Hindlimb muscle (tissue), 1 donor: ENCODE results near the gene STXBP5. TPM values are rescaled to one million over a fixed set of nuclear protein-coding genes. Genes with fewer than 3 reads are reported as not detected.

Experiments
- DNase-seq: peaks from one replicate; pipeline ENCODE4 v3.0.0-alpha.2; 2013
- polyA plus RNA-seq: library from polyadenylated mRNA; unstranded; fragments of 120-200 nt; gene quantifications from one replicate; pipeline ENCODE4 v1.2.1, GENCODE V29; 2013; ENCODE audit not compliant: insufficient read length

Gene STXBP5
- 10.7 TPM for polyA plus RNA-seq

DNA sequence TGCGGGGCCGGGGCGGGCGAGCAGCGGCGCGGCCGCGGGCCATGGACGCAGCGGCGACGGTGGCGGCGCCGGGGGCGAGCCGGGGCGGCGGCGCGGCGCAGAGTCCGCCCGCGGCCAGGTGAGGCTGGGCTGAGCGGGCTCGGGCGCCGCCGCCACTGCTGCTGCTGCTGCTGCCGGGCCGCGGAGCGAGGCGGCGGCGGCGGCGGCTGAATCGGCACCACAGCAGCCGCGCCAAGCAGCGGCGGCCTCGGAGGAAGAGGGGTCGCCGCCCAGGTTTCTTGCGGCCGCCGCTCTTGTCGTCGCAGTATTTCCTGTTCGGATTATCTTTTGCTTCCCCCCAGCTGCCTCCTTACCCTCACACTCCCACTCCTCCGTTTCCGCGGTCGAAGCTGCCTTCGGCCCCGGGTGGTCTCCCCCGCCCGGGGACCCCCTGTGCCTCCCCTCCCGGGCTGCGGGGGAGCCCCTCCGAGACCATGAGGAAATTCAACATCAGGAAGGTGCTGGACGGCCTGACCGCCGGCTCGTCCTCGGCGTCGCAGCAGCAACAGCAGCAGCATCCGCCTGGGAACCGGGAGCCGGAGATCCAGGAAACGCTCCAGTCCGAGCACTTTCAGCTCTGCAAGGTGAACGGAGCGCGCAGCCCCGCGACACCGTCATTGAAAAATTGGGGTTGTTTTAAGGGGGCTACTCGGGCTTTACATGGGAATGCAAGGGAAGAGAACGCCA, at the start of gene STXBP5:
Gene STXBP5, plus strand, starts transcription at position 358 of the 726 bp plus-strand sequence. Its CDS starts 116 bp downstream, at position 474.
- peak; percentile 55 for DNase-seq

DNA sequence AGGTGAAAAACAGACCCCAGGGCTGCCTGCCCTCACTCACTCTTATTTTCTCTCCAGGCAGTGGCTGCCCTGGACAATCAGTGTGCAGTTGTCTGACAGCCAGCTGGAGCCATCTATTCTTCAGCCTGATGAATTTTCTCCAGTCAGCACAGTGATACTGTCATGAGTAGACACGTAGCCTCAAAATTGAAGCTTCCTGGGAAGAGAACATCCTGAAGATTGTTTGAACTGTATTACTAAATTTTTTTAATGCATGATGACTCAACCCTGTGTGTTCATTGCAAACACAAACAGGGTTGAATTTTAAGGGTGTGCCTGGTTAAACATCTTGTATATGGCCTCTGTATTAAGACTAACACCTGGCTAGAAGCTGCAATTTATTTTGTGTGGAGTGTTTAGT, 49.8 kb upstream of the STXBP5 start:
- DNase-seq: no peak

DNA sequence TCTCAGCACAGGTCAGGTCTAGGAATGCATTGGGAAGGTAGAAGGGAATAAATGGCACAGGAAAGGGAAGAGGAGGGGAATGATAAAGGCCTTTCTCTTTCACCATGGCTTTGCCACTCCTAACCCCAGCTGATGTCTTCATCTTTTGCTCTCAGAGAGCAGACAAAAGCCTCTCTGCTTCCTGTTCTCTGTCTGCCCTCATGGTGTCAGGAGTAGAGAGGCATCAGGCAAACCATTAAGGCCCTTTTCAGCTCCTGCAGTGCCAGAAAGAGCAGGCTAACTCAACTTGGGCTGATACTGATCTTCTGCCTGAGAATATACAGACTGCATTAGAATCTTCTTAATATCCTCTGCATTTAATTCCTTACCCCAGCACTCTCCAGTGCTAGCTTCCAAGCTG, 48.0 kb upstream of the STXBP5 start:
- DNase-seq: no peak

DNA sequence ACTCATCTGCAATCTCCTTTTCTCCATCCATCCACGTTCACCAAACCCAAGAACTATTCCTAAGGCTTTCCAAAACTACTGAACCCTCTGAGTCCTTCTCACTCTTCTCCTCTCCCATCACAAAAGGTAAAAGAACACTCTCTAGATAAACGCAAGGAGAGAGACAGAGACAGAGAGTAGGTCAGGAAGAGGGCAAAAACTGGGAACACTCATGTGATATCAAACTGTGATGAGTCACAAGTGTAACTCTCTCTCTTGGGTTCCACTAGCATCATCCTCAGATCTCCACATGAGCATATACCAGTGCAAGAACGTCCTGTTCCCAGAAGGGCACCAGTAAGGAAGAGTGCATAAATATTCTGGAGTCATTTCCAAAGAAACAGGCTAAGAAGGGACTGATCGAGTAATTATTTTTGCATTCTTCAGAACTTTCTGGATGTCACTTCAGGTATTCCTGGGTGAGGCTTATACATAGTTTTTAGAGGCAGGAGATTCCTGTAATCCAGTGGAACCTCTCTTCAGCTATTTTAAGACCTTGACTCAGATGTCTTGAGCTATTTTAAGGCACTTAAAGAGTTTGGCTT, 47.3 kb upstream of the STXBP5 start:
- DNase-seq: no peak

DNA sequence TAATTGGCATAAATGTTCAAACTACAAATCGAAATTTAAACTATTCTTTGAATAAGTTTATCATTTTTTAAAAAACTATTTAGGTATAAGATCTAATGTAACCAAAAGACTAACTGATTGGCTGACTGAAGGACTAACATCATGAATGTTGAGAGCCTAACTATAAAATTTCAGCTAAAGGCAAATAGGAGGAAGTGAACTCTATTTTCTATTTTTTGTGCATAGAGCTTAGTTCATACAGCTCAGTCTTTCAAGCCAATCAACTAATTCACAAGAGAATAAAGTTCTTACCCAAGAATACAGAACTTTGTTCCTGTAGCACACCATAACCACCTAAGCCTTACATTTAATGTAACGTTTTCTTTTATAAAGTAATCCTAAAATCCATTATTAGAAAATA, 46.3 kb upstream of the STXBP5 start:
- DNase-seq: no peak

DNA sequence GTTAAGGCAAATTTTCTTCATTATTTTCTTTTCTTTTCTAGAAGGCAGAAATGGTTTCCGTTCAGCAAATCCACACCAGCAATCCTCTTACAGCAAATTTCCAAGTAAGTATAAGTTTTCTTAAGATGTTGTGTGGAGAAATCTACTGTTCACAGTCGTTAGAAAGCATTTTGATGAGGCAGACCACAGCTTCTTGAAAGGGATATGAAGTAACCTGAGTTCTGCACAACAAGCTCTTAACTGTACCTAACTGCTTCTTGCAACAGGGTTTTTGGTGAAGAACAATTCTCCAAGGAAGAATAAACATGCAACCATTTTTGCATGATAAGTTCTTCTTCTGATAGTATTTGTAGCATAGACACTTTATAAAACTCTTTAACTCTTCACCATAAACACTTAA, 45.3 kb upstream of the STXBP5 start:
- DNase-seq: no peak

DNA sequence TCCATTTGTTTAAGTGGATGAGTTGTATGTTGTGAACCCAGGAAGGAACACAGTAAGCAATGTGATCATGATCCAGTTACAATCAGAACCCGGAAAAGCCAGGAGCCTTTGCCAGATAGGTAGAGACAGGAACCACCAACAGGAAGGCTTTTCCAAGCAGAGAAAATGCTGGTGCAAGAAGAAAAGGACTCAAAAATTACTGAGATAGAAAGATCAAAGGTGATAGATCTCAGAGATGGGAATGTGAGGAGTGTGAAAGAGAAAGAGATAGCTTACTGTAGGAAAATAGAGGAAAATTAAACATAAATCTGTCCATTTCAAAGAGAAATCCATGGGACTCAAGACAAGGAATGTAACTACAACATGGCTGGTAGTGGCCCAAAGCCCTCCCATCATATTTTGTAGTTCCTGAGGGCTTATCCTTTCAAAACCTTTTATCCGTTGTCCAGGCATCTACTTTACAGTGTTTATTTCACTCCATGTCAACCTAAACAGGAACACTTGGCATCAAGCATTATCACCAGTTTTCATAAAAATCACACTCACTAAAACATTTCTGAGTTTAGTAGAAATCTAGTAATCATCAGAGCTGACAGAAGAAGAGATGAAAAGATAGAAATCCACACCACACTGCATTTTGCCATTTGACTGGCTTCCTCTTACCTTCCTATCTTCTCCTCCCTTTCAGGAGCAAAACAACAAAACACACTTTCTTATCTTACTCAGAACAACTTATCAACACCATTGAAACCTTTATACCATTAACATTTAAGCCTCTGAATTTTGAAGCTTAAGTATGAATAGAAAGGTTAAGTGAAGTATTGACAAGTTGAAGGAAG, 44.5 kb upstream of the STXBP5 start:
- DNase-seq: no peak

DNA sequence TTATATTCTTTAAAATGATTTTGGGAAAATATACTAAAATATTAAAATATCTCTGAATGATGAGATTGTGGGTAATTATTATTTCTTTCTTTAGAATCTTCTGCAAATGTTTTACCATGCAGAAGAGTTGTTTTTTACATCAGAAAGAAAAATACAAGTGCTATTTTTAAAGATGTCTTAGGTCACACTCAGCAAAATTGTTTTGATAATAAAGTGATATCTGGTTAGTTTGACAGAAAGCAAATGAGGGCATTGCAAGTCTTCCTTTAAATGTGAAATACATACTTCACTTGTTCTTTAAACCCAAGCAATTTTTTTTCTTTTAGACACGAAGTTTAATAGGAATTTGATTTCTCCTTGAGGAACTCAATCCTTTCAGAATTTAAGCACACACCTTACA, 43.6 kb upstream of the STXBP5 start:
- DNase-seq: no peak

DNA sequence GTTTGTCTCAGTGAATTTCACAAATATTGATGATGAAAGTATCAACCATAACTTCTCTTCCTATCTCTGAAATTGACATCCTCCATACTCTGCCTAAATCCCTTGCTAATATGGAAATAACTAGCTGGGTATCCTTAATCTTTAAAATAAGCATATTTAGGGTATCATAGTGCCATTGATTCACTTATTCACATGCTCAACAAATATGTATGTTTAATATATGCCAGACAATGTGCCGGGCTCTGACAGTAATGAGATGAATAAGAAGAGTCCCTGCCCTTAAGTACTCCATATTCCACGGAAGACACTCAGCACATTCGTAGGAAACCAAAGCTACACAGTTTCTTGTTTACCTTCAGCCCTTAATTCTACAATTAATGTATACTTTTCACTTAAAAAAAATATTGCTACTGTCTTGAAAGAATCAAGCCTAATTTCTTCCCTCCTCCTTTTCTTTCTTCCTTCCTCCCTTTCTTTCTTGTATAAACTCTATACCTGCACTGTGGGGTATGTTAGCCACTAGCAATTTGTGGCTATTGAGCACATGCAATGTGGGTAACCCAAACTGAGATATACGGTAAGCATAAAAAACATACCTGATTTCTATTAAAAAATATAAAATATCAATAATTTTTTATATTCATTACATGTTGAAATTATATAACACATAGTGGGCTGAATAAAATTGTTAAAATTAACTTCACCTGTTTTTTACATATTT, 42.8 kb upstream of the STXBP5 start:
- DNase-seq: no peak

DNA sequence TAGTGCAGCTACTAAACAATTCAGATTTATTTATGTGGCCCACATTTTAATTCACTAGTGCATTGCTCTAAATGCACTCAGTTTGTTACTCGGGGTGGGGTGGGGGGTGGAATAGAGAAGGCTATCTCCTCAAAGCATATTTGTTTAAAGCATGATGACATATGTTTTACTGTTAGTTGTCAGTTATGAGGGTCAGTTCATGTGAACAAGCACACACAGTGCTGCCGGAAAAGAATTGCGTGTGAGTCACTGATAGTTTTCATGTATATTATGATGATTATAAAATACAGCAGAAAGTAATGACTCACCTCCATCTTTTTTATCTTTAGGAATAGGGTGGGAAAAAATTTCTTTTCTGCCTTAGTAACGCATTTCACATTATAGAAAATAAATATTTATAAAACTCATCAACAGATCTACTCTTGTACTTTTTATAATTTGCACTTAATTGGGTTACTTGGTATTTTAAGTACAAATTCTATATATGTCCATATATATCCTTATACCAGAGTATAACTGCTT, 42.2 kb upstream of the STXBP5 start:
- no peak for DNase-seq

DNA sequence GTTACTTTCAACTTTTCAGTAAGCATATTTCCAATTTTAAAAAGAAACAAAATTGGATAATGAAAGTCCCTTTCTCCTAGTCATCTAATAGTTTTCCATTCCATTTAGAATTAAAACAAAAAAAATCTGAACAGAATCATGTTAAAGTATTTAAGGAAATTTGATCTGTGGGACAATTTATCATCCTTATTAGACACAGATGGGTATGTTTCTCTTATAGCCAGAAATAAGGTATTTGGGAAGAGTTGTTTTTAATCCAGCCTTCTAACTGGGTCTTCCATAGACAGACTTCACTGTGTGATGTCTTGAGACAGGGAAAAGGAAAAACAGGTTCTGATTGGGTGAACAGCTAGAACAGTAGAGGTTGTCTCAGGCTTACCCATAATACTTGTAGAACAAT, 39.5 kb upstream of the STXBP5 start:
- DNase-seq: no peak

DNA sequence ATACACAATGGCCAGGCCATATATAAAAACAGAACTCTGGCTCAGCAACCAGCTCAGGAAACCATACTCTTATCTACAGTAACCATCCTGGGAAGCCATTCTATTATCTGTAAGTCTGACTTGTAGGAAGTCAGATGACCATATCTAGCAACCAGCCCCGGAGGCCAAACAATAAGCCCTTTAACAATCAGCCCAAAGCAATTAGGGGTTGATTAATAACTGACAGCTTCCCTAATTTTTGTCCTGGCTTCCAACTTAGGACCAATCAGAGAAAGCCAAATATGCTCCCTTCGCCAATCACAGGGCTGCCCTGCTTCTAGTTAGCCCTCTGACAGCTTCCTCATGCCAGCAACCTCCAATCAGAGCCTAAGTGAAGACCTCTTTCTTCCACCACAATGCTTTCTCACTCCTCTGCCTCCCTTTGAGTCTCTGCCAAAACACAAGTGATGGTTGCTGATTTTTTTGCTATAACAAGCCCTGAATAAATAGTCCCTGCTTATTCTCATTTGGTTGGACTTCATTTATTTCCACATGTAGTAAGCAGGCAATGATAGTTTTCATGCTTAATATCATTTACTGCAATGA, 37.8 kb upstream of the STXBP5 start:
- DNase-seq: no peak

DNA sequence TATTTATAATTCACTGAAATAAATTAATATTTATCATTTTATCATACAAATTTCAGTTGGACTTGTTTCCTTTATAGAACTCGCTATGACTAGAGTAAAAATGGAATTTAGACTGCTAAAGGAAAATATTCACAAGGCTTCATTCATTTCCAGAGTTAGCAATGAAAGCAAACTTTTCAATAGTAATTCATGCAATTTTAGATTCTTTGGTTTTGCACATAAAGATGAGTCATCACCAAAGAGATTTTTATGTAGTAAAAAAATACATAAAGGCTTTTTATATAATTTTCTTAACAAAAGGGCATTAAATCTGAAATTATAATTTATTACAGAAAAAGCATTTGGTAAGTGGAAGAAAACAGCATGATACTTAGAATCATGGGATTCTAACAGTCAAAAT, 37.2 kb upstream of the STXBP5 start:
- no peak for DNase-seq

DNA sequence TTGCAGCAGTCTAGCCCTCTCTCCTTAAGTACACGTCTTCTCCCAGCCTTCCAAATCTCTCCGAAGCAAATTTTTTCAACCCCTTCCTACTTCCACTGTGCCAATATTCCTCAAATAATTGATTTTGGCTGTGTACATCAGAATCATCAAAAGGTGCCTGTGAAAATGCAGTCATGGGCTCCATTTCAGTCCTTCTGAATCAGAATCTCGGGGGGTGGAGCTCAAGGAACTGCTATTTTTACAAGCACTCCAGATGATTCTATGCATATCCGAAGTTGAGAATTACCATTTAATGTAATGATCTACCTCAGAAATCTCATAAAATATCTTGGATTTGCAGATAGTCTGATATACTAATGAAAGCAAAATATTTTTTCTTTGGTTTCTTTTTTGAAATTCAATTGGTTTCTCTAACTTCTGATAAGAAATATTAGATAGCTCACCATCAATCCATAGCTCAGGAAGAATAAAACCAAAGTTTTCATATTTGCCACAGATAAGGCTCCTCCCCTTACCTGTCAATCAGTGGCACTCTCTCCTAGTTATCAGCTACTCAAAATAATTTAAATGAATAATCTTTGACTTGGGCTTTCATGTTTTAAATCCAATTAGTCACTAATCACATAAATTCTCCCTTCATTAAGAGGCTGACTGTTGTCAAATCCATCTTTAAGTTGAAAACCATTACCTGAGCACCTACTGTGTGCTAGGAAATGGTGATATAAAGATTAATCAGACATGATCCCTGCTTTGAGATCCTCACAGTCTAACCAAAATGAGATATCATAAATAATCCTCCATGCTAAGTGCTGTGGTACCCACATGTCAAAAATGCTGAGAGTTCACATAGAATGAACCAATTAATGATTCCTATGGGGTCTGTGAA, 36.4 kb upstream of the STXBP5 start:
- DNase-seq: no peak

DNA sequence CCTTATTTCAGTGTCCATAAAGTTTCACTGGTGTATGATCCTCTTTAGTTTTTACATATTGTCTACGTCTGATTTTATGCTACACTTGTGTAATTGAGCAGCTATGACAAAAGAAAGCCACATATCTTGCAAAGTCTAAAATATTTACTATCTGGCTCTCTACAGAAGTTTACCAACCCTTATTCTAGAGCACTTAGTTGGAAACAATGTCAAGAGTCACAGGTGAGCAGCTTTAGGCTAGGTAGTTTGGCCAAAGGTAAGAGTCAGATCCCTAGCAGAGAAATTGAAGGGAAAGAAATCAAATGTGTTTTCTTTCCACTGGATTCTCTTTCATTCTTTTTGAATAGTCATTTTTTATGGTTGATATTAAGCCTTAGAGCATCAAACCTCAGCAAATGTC, 34.7 kb upstream of the STXBP5 start:
- DNase-seq: no peak

DNA sequence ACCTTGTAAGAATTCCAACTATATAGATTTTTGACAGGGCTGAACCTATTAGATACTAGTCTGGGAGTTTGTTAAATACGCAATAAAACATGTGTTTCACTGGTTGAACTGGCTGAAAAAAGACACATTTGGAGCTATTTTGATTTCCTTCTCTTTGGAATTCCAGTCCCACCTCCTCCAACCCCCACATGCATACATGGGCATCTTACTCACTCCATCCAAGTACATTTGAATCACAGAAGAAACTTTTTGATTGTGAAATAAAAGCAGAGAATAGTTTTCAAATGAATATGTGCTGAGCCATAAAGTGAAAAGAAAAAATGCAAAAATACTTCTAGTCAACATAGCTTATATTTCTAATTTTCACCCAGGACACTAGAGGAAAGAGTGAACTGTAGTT, 33.9 kb upstream of the STXBP5 start:
- DNase-seq: no peak

DNA sequence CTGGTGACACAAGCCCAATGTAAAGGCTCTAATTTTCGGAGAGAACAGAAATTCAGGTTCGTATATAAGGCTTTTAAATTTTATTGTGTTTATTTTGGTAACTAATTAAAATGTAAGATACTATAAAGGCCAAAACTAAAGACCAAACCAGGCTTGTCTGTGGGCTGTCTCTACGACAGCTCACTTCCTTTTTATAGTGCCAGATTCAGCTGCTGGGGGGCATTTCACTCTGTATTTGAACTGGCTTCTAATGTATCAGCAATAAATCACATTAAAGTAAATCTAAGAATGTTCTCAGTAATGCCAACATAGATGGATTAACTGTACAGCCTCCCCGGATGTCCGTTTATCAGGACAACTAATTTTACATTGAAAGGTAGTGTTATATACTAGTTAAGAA, 31.1 kb upstream of the STXBP5 start:
- no peak for DNase-seq

DNA sequence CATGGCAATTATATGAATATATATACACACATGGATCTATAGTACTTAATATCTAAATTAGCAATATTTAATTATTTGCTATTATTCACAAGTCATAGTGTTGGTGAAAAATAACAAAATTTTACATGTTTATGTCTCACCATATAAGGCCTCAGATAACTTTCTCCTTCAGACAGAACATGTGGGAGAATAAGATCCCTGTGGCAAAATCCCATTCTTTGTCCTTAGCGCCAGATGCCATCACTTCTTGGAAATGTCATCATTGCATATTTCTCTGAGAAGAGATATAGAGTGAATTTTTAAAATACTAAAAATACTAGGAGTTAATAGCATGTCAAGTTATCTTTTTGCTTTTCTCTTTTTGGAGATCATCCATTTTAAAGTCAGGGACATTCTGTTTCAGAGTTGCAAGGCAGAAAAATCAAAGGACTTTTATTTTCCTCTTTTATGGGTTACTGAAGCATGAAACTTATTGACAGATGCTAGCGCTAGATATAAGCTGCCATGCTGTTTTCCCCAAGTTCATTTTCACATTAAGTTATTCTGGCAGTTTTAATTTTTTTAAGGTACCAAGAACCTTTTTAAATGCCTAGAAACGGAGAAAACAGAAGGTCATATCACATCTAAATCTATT, 30.4 kb upstream of the STXBP5 start:
- no peak for DNase-seq

DNA sequence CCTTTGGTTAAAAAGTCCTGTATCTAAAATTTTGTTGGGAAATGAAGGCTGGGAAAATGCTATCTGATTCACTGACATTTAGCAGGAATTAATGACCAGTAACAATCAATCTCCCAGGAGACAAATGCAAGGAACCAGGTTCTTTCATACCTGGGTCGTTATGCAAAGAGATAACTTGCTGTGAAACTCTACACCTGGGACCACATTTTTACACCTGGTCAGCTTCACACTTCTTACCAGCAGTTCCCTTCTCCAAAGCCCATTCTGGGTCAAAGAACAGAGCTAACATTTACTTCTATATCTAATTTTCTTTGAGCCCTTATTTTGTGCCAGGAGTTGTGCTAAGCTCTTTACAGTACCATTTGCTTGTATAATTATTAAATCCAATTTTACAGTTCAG, 27.4 kb upstream of the STXBP5 start:
- no peak for DNase-seq

DNA sequence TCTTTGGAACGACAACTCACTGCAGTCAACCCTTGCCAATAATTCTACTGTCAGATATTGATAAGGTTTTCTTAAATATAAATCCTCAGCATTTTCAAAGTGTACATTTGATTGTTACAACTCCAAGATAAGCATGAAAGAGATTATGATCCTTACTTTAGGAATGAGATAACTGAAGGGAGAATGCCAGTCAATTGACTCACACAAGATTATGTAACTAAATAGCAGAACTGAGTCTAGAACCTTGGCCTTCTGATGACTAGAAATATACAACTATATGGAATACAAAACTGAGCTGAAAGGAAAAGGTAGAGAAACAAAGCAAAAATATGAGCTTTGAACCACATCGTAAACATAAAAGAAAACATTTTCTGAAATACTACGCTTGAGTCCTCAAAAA, 26.9 kb upstream of the STXBP5 start:
- DNase-seq: no peak

DNA sequence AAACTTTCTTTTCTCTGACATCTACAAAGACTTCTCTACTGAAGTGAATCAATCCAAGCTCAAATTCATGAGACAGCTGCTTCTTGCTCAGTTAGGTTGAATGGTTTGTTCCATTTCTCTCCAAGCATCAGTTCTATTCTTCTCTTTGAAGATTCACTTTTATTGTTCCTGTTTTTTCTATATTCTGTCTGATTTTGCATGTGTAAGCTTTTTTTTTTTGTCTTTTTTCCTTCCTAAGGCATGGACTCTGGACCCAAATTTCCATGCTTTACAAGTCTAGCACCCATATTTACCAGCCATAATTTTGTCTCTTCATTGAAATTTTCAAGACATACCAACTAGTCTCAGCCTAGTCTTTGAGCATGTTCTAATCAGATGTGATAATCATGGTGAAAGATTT, 25.9 kb upstream of the STXBP5 start:
- DNase-seq: no peak
